GM12878 (cell line): ENCODE results near the gene ABCC4. TPM values are rescaled to one million over a fixed set of nuclear protein-coding genes. Genes with fewer than 3 reads are reported as not detected.

Source experiments
- ATAC-seq: fragments of 200-7000 bp; cut with Tn5 transposase; 3 replicates; pipeline ENCODE4 v1.9.1; 2020; ENCODE audit warnings: mild to moderate bottlenecking, moderate library complexity
- BruUV-seq: library from RNA; stranded (reverse); fragments of 400-500 nt; replicated peaks from 2 replicates; lab custom pipeline; 2021; lab: Mats Ljungman, UMichigan
- CTCF ChIA-PET: fragments of 300-600 bp; sonication (Branson Sonifier 250); formaldehyde crosslinking; extraction: SDS; loops from one replicate; lab custom pipeline; 2021; ENCODE audit warnings: inconsistent platforms; lab: Yijun Ruan, JAX
- POLR2A ChIA-PET: fragments of 350-600 bp; formaldehyde crosslinking; extraction: SDS; loops from one replicate; lab custom pipeline; 2021; ENCODE audit warnings: inconsistent platforms; lab: Charles Lee
- RAD21 ChIA-PET: fragments of 300-600 bp; sonication (Branson Sonifier 250); formaldehyde crosslinking; loops from one replicate; lab custom pipeline; 2023; ENCODE audit warnings: antibody characterized with exemption; ENCODE audit not compliant: unreplicated experiment; lab: Charles Lee
- SMC1A ChIA-PET: fragments of 300-600 bp; sonication (Branson Sonifier 250); formaldehyde crosslinking; loops from one replicate; lab custom pipeline; 2023; ENCODE audit not compliant: unreplicated experiment, uncharacterized antibody; lab: Charles Lee
- DNase-seq: peaks from one replicate; pipeline ENCODE4 v3.0.0-alpha.2; 2011; ENCODE audit warnings: low read depth, low spot score
- FAIRE-seq: peaks from 3 replicates; lab custom pipeline; 2011; peaks lifted over from hg19 to GRCh38; lab: Jason Lieb, UNC
- H2AFZ ChIP-seq: 2 replicates; pipeline ENCODE4 v1.6.0; 2011; ENCODE audit warnings: low read depth, low read length, control low read depth; ENCODE audit not compliant: control insufficient read depth
- H3K27ac ChIP-seq: 2 replicates; pipeline ENCODE4 v1.5.1; 2011; ENCODE audit warnings: control low read depth; ENCODE audit not compliant: control insufficient read depth, insufficient read depth
- H3K27me3 ChIP-seq, 2 experiments: replicated peaks in 1 of 2; 2 replicates each; pipeline versions ENCODE4 v1.6.0 to v1.6.1; 2011; ENCODE audit warnings: low read length in 1 of 2; ENCODE audit not compliant: control insufficient read depth in 2 of 2, insufficient read depth in 2 of 2
- H3K36me3 ChIP-seq, 2 experiments: 2 replicates each; pipeline ENCODE4 v1.5.1; 2011; ENCODE audit warnings: low read length in 1 of 2; ENCODE audit not compliant: control insufficient read depth in 2 of 2, insufficient read depth in 2 of 2
- H3K4me1 ChIP-seq: 2 replicates; pipeline ENCODE4 v1.6.1; 2011; ENCODE audit warnings: mild to moderate bottlenecking, low read length, moderate library complexity, mixed read lengths; ENCODE audit not compliant: control insufficient read depth, insufficient read depth
- H3K4me2 ChIP-seq: 2 replicates; pipeline ENCODE4 v1.6.0; 2011; ENCODE audit warnings: control low read depth; ENCODE audit not compliant: control insufficient read depth, insufficient read depth
- H3K4me3 ChIP-seq: fragments of 200-600 bp; sonication (generic); 2 replicates; pipeline ENCODE4 v1.5.1; 2016
- H3K79me2 ChIP-seq: 2 replicates; pipeline ENCODE4 v1.6.0; 2011; ENCODE audit warnings: low read length; ENCODE audit not compliant: control insufficient read depth, insufficient read depth
- H3K9ac ChIP-seq: 2 replicates; pipeline ENCODE4 v1.8.0; 2011; ENCODE audit warnings: low read length, control low read depth, mixed read lengths; ENCODE audit not compliant: control insufficient read depth, insufficient read depth
- H3K9me3 ChIP-seq: replicated peaks from 3 replicates; pipeline ENCODE4 v1.5.1; 2011; ENCODE audit warnings: mild to moderate bottlenecking, low read length; ENCODE audit not compliant: control insufficient read depth, insufficient read depth
- H4K20me1 ChIP-seq: 2 replicates; pipeline ENCODE4 v1.6.0; 2011; ENCODE audit not compliant: control insufficient read depth, insufficient read depth
- BCL3 ChIP-seq: IDR thresholded peaks from 2 replicates; pipeline ENCODE4 v1.6.1; 2011; ENCODE audit warnings: borderline replicate concordance, low read depth, mild to moderate bottlenecking, moderate library complexity, low read length; ENCODE audit not compliant: insufficient read depth, poor library complexity, severe bottlenecking
- CTCF ChIP-seq, 3 experiments: IDR thresholded peaks in 2 of 3; conservative IDR thresholded peaks in 1 of 3; 2 replicates each; pipeline ENCODE4 v1.5.1; 2011; ENCODE audit warnings: low read depth in 3 of 3, low read length in 3 of 3, mild to moderate bottlenecking in 3 of 3, control low read depth in 2 of 3, moderate library complexity in 2 of 3, inconsistent platforms in 1 of 3, mixed read lengths in 1 of 3; ENCODE audit not compliant: control insufficient read depth in 2 of 3, insufficient read depth in 1 of 3; ENCODE audit errors: extremely low read depth in 1 of 3
- HDAC6 ChIP-seq: fragments of 200-600 bp; sonication (generic); IDR thresholded peaks from one replicate; pipeline ENCODE4 v1.8.0; 2017; ENCODE audit warnings: antibody characterized with exemption; ENCODE audit not compliant: unreplicated experiment
- RFX5 ChIP-seq: IDR thresholded peaks from 2 replicates; pipeline ENCODE4 v1.6.1; 2011; ENCODE audit warnings: low read depth, low read length, improper control_type of control experiment
- SMAD5 ChIP-seq: IDR thresholded peaks from 2 replicates; pipeline ENCODE4 v1.6.1; 2016; ENCODE audit warnings: antibody characterized with exemption, low read depth
- STAT3 ChIP-seq: IDR thresholded peaks from 2 replicates; pipeline ENCODE4 v1.6.1; 2011; ENCODE audit warnings: low read depth, low read length, improper control_type of control experiment
- ZNF384 ChIP-seq: IDR thresholded peaks from 2 replicates; pipeline ENCODE4 v1.6.1; 2012; ENCODE audit warnings: low read depth, mild to moderate bottlenecking, low read length, improper control_type of control experiment, borderline replicate concordance
- ZNF622 ChIP-seq: fragments of 450-650 bp; IDR thresholded peaks from 2 replicates; pipeline ENCODE4 v1.6.1; 2017; ENCODE audit warnings: mild to moderate bottlenecking, inconsistent platforms
- WGBS: methylation state at CpG from one replicate; pipeline ENCODE4 v1.1.6; 2016; ENCODE audit warnings: low lambda C conversion rate; ENCODE audit not compliant: insufficient replicate concordance, insufficient coverage; ENCODE audit errors: missing lambda C conversion rate; 5-methylcytosine and 5-hydroxymethylcytosine counted together
- in situ Hi-C: fragments of 300-500 bp; cut with MboI; formaldehyde crosslinking; loops from 9 replicates; pipeline ENCODE4 v1.14.3; 2018; ENCODE audit warnings: mixed read lengths
- intact Hi-C: fragments of 100-400 bp; cut with micrococcal nuclease; formaldehyde crosslinking; loops from one replicate; pipeline ENCODE4 v1.14.2; 2022; ENCODE audit not compliant: unreplicated experiment
- polyA plus RNA-seq, 11 experiments: library from polyadenylated mRNA; depleted of rRNA in 4 of 11; unstranded in 6 of 11; stranded (reverse) in 5 of 11; fragments of >200 nt; fragmentation: Nextera tagmentation in 4 of 11; fragmentation: Illumina TruSeq in 1 of 11; extraction: Ambion mirVana in 4 of 11; extraction: Trizol in 1 of 11; gene quantifications; 1 replicate in 1 of 11; 2 replicates in 10 of 11; pipeline versions ENCODE4 v1.2.1 to v1.2.3, GENCODE V29; 2011 to 2016; ENCODE audit warnings: inconsistent platforms in 2 of 11, missing spikeins in 2 of 11, low read depth in 1 of 11
- total RNA-seq, 4 experiments: library from RNA; depleted of rRNA in 3 of 4; stranded (reverse); fragments of >200 nt in 3 of 4; fragmentation: Illumina TruSeq in 1 of 4; extraction: Trizol in 1 of 4; gene quantifications; 2 replicates each; pipeline versions ENCODE4 v1.2.1 to v1.2.3, GENCODE V29; 2013 to 2021

Gene ABCC4
- total and polyA plus RNA-seq, 10 of the 15 experiments (the other 5 are each of a cell fraction or from before 2014, with no cell fraction given), result 7.2 to 44.4 (median 24.1) TPM

- no TSS peak for BruUV-seq
These were observed 187.7 kb downstream of the ABCC4 start for GRCh38 chr13:95113601-95114000.

GRCh38 chr13:95112883-95113282 lies 188.4 kb downstream of the ABCC4 start:
- in situ Hi-C loops, result no loop called here
- Histone ChIP-seq H3K9me3 (no peaks in the 10 kb centered on the region; the same call in 2 of the 3 replicates), H2AFZ (no peak overlapping the region), H3K79me2 (no peaks in the 10 kb centered on the region), H3K27me3 (no peaks in the 10 kb centered on the region), H3K36me3 (peaks cover 2 to 9% of the 10 kb centered on the region in 2 experiments), H3K9ac (no peak overlapping the region), H3K4me1 (no peaks in the 10 kb centered on the region), H3K4me3 (no peak overlapping the region), H4K20me1 (no peaks in the 10 kb centered on the region), H3K4me2 (no peak overlapping the region), H3K27ac (no peak overlapping the region)
- no TSS peak for BruUV-seq
- CTCF ChIA-PET, result no interaction called here
- ATAC-seq (no peak), DNase-seq (no peak), FAIRE-seq (no peak)
- intact Hi-C loops, result no loop called here
- TF ChIP-seq HDAC6 (no peak), CTCF (IDR thresholded peaks at IDR 0.05 in 2 of 3, conservative IDR thresholded peaks at IDR 0.05 in 1 of 3; ENCODE audit: control insufficient read depth in 2 of 3, extremely low read depth in 1 of 3, insufficient read depth in 1 of 3, low read depth in 3 of 3, low read length in 3 of 3) (no peak)
- RAD21 ChIA-PET, result interaction anchor here (1.5 kb wide), 1 partner anchor 11 kb away, joined by 3 read pairs; no protein-coding TSS in a partner anchor
- SMC1A ChIA-PET, result interaction anchor here (1.1 kb wide), 1 partner anchor 16 kb away, joined by 3 read pairs; no protein-coding TSS in a partner anchor
- WGBS, result 91% methylated on average over 4 of the region's 4 CpGs
- POLR2A ChIA-PET, result no interaction called here

More at GRCh38 chr13:95113601-95114000, 187.7 kb downstream of the ABCC4 start:
- Histone ChIP-seq H3K4me2 (no peak overlapping the region), H3K4me1 (no peaks in the 10 kb centered on the region), H3K9ac (no peak overlapping the region), H3K27ac (no peak overlapping the region), H4K20me1 (no peaks in the 10 kb centered on the region), H2AFZ (no peak overlapping the region), H3K4me3 (no peak overlapping the region), H3K27me3 (no peaks in the 10 kb centered on the region), H3K9me3 (no peaks in the 10 kb centered on the region; the same call in 2 of the 3 replicates), H3K79me2 (no peaks in the 10 kb centered on the region), H3K36me3 (peaks cover 1 to 4% of the 10 kb centered on the region in 2 experiments)
- TF ChIP-seq ZNF384 (no peak), SMAD5 (no peak), BCL3 (no peak), RFX5 (no peak), STAT3 (no peak), ZNF622 (no peak)
- ChIA-PET POLR2A (no interaction called here), CTCF (no interaction called here), SMC1A (interaction anchor here (1.1 to 1.7 kb wide), 3 partner anchors 12 to 33 kb away, joined by 3 to 8 read pairs (median 3); no protein-coding TSS in a partner anchor), RAD21 (interaction anchor here (1.5 kb wide), 1 partner anchor 12 kb away, joined by 3 read pairs; no protein-coding TSS in a partner anchor)
- in situ Hi-C loops (no loop called here), intact Hi-C loops (no loop called here)
- DNase-seq (no peak), FAIRE-seq (no peak), ATAC-seq (no peak)
- WGBS, result 96% methylated on average over 5 of the region's 5 CpGs
